Measurements from ENCODE around the gene NUDT22.

Gene NUDT22

GRCh38 chr11:64268025-64268892 lies 42.2 kb downstream of the NUDT22 start:
- no peak for TF ChIP-seq CTCF (conservative IDR thresholded peaks at IDR 0.05; ENCODE audit: low read depth, low read length)
- no peak for DNase-seq (ENCODE audit: low read depth)
- peak overlapping the region; percentile 70 for H3K4me3 ChIP-seq (ENCODE audit: low read depth, low read length)

- H3K4me3 ChIP-seq (ENCODE audit: low read depth, low read length), result peak overlapping the region; percentile 70
- DNase-seq (ENCODE audit: low read depth), result peak; percentile 60
- TF ChIP-seq CTCF (conservative IDR thresholded peaks at IDR 0.05; ENCODE audit: low read depth, low read length), result no peak
Measured at GRCh38 chr11:64268893-64269539, 42.9 kb downstream of the NUDT22 start.

- peak; percentile 100 for DNase-seq (ENCODE audit: low read depth)
- no peak for TF ChIP-seq CTCF (conservative IDR thresholded peaks at IDR 0.05; ENCODE audit: low read depth, low read length)
- peak overlapping the region; percentile 70 for H3K4me3 ChIP-seq (ENCODE audit: low read depth, low read length)
Measured at GRCh38 chr11:64269540-64270220, 43.6 kb downstream of the NUDT22 start.

GRCh38 chr11:64275031-64275800 lies 49.1 kb downstream of the NUDT22 start:
- TF ChIP-seq CTCF (conservative IDR thresholded peaks at IDR 0.05; ENCODE audit: low read depth, low read length), result no peak
- no peak overlapping the region for H3K4me3 ChIP-seq (ENCODE audit: low read depth, low read length)
- no peak for DNase-seq (ENCODE audit: low read depth)

- no peak for DNase-seq (ENCODE audit: low read depth)
- H3K4me3 ChIP-seq (ENCODE audit: low read depth, low read length), result no peak overlapping the region
- no peak for TF ChIP-seq CTCF (conservative IDR thresholded peaks at IDR 0.05; ENCODE audit: low read depth, low read length)
Measured at GRCh38 chr11:64275841-64276240, 49.8 kb downstream of the NUDT22 start.

- peak; percentile 20 for DNase-seq (ENCODE audit: low read depth)
- TF ChIP-seq CTCF (conservative IDR thresholded peaks at IDR 0.05; ENCODE audit: low read depth, low read length), result no peak
- no peak overlapping the region for H3K4me3 ChIP-seq (ENCODE audit: low read depth, low read length)
Measured at GRCh38 chr11:64276653-64277431, 50.8 kb downstream of the NUDT22 start.
